HepG2 (cell line): Measurements from ENCODE around the gene TMEM143. TPM values are rescaled to one million over a fixed set of nuclear protein-coding genes. Genes with fewer than 3 reads are reported as not detected.

Experiments used
- DZIP1 ChIP-seq: sonication (generic); formaldehyde crosslinking; IDR thresholded peaks from 2 replicates; pipeline ENCODE4 v1.5.0; 2020; ENCODE audit warnings: mild to moderate bottlenecking, missing genetic modification reagents
- E2F1 ChIP-seq: sonication (generic); formaldehyde crosslinking; IDR thresholded peaks from 2 replicates; pipeline ENCODE4 v1.5.0; 2020; ENCODE audit warnings: missing genetic modification reagents
- IRF1 ChIP-seq: sonication (generic); formaldehyde crosslinking; IDR thresholded peaks from 2 replicates; pipeline ENCODE4 v1.4.0; 2020; ENCODE audit warnings: low read depth, mild to moderate bottlenecking, missing genetic modification reagents
- KAT8 ChIP-seq: IDR thresholded peaks from 2 replicates; pipeline ENCODE4 v1.6.1; 2016; ENCODE audit warnings: missing genetic modification reagents, missing compliant biosample characterization
- KDM5A ChIP-seq: fragments of 200-600 bp; sonication (generic); IDR thresholded peaks from 2 replicates; pipeline ENCODE4 v1.7.0; 2018; ENCODE audit warnings: antibody characterized with exemption, mild to moderate bottlenecking, low read length, borderline replicate concordance
- NR2F1 ChIP-seq, 2 experiments: fragments of 450-650 bp in 1 of 2; formaldehyde crosslinking in 1 of 2; IDR thresholded peaks; 2 replicates each; pipeline versions ENCODE4 v1.5.0 to v1.6.1; 2016 to 2020; ENCODE audit warnings: mild to moderate bottlenecking in 1 of 2, missing compliant biosample characterization in 1 of 2, missing genetic modification reagents in 1 of 2, moderate library complexity in 1 of 2
- NR2F6 ChIP-seq, 2 experiments: IDR thresholded peaks; 2 replicates each; pipeline ENCODE4 v1.6.1; 2016; ENCODE audit warnings: antibody characterized with exemption in 1 of 2, mild to moderate bottlenecking in 1 of 2
- ZGPAT ChIP-seq: IDR thresholded peaks from 2 replicates; pipeline ENCODE4 v1.6.1; 2016; ENCODE audit warnings: mild to moderate bottlenecking
- ZNF205 ChIP-seq: IDR thresholded peaks from 2 replicates; pipeline ENCODE4 v1.6.1; 2018; ENCODE audit warnings: missing biosample characterization, missing genetic modification reagents
- ZNF33A ChIP-seq: sonication (generic); formaldehyde crosslinking; IDR thresholded peaks from 2 replicates; pipeline ENCODE4 v1.5.1; 2020; ENCODE audit warnings: missing genetic modification reagents, mild to moderate bottlenecking, moderate library complexity, borderline replicate concordance
- ZNF597 ChIP-seq: sonication (generic); formaldehyde crosslinking; IDR thresholded peaks from 2 replicates; pipeline ENCODE4 v1.5.0; 2020; ENCODE audit warnings: missing genetic modification reagents
- ZNF609 ChIP-seq: sonication (generic); formaldehyde crosslinking; IDR thresholded peaks from 2 replicates; pipeline ENCODE4 v1.4.0; 2020; ENCODE audit warnings: mild to moderate bottlenecking, missing genetic modification reagents, borderline replicate concordance
- polyA plus RNA-seq, 8 experiments: library from polyadenylated mRNA; depleted of rRNA in 3 of 8; stranded (reverse) in 7 of 8; unstranded in 1 of 8; fragments of >200 nt; fragmentation: Illumina TruSeq in 4 of 8; extraction: Trizol in 4 of 8; gene quantifications; 2 replicates each; pipeline versions ENCODE4 v1.2.1 to v1.2.3, GENCODE V29; 2011 to 2016; ENCODE audit warnings: low read depth in 4 of 8, missing spikeins in 1 of 8, mixed read lengths in 1 of 8; ENCODE audit not compliant: insufficient read depth in 1 of 8
- total RNA-seq, 5 experiments: library from RNA; depleted of rRNA; stranded (reverse); fragments of >200 nt; fragmentation: Illumina TruSeq; extraction: Trizol; gene quantifications; 2 replicates each; pipeline ENCODE4 v1.2.3, GENCODE V29; 2016; ENCODE audit warnings: low read depth in 1 of 5

The TMEM143 gene
- total and polyA plus RNA-seq, 2 of the 13 experiments (the other 11 are each of a cell fraction or from before 2014, with no cell fraction given): 7.7 to 11.3 TPM

- TF ChIP-seq NR2F1 (CRISPR knock-in tag; IDR thresholded peaks at IDR 0.05) (peak; percentile 47 to 88), ZGPAT (CRISPR knock-in tag) (peak; percentile 59; the same call in 1 of the 2 replicates), KDM5A (peak; percentile 49; the same call in 1 of the 2 replicates), DZIP1 (peak; percentile 14; the same call in 1 of the 2 replicates), KAT8 (no peak; the same call in 1 of the 2 replicates), ZNF609 (CRISPR knock-in tag) (no peak), E2F1 (CRISPR knock-in tag) (no peak), NR2F6 (IDR thresholded peaks at IDR 0.05) (peak; percentile 88), NR2F6 (CRISPR knock-in tag; IDR thresholded peaks at IDR 0.05) (peak; percentile 75), IRF1 (CRISPR knock-in tag) (no peak), ZNF597 (CRISPR knock-in tag) (no peak), ZNF205 (CRISPR knock-in tag) (no peak), ZNF33A (CRISPR knock-in tag) (no peak)
Measured at GRCh38 chr19:48363500-48363809, 285 bp downstream of the TMEM143 start (continued).
